ENCODE results near the gene KLHL21.
"Not testable (repeated sequence)": the region's sequence is repeated elsewhere in the genome, so short reads cannot be mapped to it uniquely, and the experiment has no call there.

GRCh38 chr1:6636778-6637177, 34.1 kb upstream of the KLHL21 start:
- TF ChIP-seq CTCF, POLR2A (IDR thresholded peaks at IDR 0.05): not testable (repeated sequence)

Measured in upper lobe of left lung (tissue), 4 donors.